Activated CD4-positive, alpha-beta memory T cell treated with anti-CD3 and anti-CD28 coated beads for 36 hours (primary cell): ENCODE measurements around the gene MORC4. TPM values are rescaled to one million over a fixed set of nuclear protein-coding genes. Genes with fewer than 3 reads are reported as not detected.
A peak's percentile ranks its signal among the peaks of the same experiment; 100 is the strongest.

ENCODE experiments used
- CTCF ChIA-PET: fragments of 350-600 bp; sonication (Branson Sonifier 250); formaldehyde crosslinking; loops from one replicate; lab custom pipeline; 2021; ENCODE audit warnings: antibody characterized with exemption, inconsistent platforms; lab: Charles Lee
- POLR2A ChIA-PET: fragments of 350-600 bp; sonication (Branson Sonifier 250); formaldehyde crosslinking; loops from one replicate; lab custom pipeline; 2021; ENCODE audit warnings: antibody characterized with exemption; lab: Charles Lee
- DNase-seq: peaks from one replicate; pipeline ENCODE4 v3.0.0-alpha.2; 2020
- H3K27ac Mint-ChIP-seq: one replicate; pipeline ENCODE4 v1.8.0; 2021; ENCODE audit warnings: mixed read lengths
- H3K27me3 Mint-ChIP-seq: one replicate; pipeline ENCODE4 v1.8.0; 2021; ENCODE audit warnings: mixed read lengths
- H3K36me3 Mint-ChIP-seq: one replicate; pipeline ENCODE4 v1.8.0; 2021; ENCODE audit warnings: mixed read lengths
- H3K4me1 Mint-ChIP-seq: one replicate; pipeline ENCODE4 v1.8.0; 2021; ENCODE audit warnings: low read depth, mixed read lengths
- H3K4me3 Mint-ChIP-seq: one replicate; pipeline ENCODE4 v1.8.0; 2021; ENCODE audit warnings: mild to moderate bottlenecking, mixed read lengths
- H3K9me3 Mint-ChIP-seq: one replicate; pipeline ENCODE4 v1.8.0; 2021; ENCODE audit warnings: mixed read lengths
- intact Hi-C: fragments of 100-400 bp; cut with micrococcal nuclease; formaldehyde crosslinking; loops from one replicate; pipeline ENCODE4 v1.15.1; 2023
- total RNA-seq, 2 experiments: library from RNA; stranded (reverse); gene quantifications; one replicate each; pipeline ENCODE4 v1.2.3, GENCODE V29; 2021

The MORC4 gene
- total RNA-seq, 2 experiments from 2014 or later = 11.1 to 12.1 TPM

- Mint-ChIP-seq H3K36me3 (no peaks in the 10 kb centered on the region), H3K9me3 (no peaks in the 10 kb centered on the region), H3K4me3 (no peak within 1 kb of the TSS), H3K4me1 (no peaks in the 10 kb centered on the region), H3K27ac (no peak within 1 kb of the TSS), H3K27me3 (no peaks in the 10 kb centered on the region)
- CTCF ChIA-PET = interaction anchor here (1.2 kb wide), 1 partner anchor 9 kb away, joined by 3 read pairs; no protein-coding TSS in a partner anchor
- intact Hi-C loops = no loop called here
- POLR2A ChIA-PET = no interaction called here
- no peak for DNase-seq
Measured at GRCh38 chrX:106903291-106903824, 96.7 kb downstream of the MORC4 start, which contains the start of gene RIPPLY1. Gene RIPPLY1 (minus strand): TSS chrX:106903341. CDS start chrX:106903287, 54 bp downstream.

- Mint-ChIP-seq H3K9me3 (no peaks in the 10 kb centered on the region), H3K27me3 (no peaks in the 10 kb centered on the region), H3K4me3 (no peak overlapping the region), H3K36me3 (no peaks in the 10 kb centered on the region), H3K27ac (no peak overlapping the region), H3K4me1 (no peaks in the 10 kb centered on the region)
- intact Hi-C loops = no loop called here
- POLR2A ChIA-PET = no interaction called here
- DNase-seq = no peak
- CTCF ChIA-PET = interaction anchor here (1.2 kb wide), 1 partner anchor 8 kb away, joined by 3 read pairs; no protein-coding TSS in a partner anchor
Measured at GRCh38 chrX:106902684-106903083, 97.3 kb downstream of the MORC4 start.

DNA sequence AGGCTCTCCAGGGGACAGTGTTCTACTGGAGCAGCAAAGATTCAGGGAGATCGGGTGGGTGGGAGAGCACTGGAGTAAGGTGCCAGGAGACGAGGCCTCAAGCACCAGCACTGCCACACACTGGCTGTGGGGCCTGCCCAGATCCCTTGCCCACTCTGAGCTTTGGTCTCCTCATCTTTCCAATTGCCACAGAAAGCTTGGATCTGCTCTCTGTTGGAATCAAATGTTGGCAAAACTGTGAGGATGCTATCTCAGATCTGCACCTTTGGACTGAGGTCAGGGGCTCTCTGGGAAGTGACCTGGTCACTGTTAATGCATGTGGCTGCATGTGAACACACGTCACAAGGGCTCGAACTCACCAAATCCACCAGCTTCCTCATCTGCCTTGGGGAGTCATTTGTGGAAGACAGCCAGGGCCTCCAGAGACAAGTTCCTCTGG, 98.2 kb downstream of the MORC4 start:
- Mint-ChIP-seq H3K27ac (no peak overlapping the region), H3K4me1 (no peaks in the 10 kb centered on the region), H3K27me3 (no peaks in the 10 kb centered on the region), H3K36me3 (no peaks in the 10 kb centered on the region), H3K9me3 (no peaks in the 10 kb centered on the region), H3K4me3 (no peak overlapping the region)
- no peak for DNase-seq
- intact Hi-C loops = no loop called here
- ChIA-PET CTCF (no interaction called here), POLR2A (no interaction called here)

DNA sequence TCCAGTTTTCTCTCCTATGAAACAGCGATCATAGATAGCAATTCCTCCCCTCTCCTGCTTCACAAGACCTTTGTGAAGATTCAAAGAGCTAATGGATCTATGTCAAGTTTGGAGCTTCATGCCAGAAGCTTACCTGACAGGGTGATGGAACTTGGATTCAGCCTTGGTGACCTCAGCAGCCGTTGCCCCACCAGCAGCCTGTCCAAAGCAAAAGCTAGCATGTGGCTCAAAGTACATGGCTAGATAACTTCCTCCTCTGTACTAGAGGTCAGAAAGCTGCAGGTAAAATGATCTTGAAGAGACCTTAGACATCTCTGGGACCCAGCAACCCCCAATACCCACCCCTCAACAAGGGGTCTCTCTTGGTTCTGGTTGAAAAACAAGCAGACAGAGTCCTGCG, 98.7 kb downstream of the MORC4 start:
- intact Hi-C loops = no loop called here
- no peaks in the 10 kb centered on the region for H3K4me1 Mint-ChIP-seq
- H3K36me3 Mint-ChIP-seq = no peaks in the 10 kb centered on the region
- ChIA-PET CTCF (no interaction called here), POLR2A (no interaction called here)
- no peaks in the 10 kb centered on the region for H3K9me3 Mint-ChIP-seq
- no peaks in the 10 kb centered on the region for H3K27me3 Mint-ChIP-seq
- DNase-seq = no peak
- H3K4me3 Mint-ChIP-seq = no peak overlapping the region
- H3K27ac Mint-ChIP-seq = no peak overlapping the region

DNA sequence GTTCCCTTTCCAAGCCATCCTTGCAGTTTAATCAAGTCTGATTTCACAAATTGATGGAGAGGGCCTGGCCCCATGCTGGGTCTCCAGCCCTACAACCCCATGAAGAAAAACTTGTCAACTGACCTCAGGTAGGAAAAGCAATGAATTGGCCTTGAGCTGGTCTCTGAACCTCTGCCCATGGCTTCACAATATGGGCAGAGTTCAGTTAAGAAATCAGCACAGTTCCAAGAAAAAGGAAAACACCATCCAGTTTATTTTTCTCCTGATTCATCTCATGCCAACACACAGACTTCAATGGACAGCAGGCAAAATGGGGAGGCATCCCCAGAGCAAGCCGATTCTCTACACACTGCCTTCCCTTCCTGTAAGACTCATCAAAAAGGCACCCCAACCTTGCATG, 100.2 kb downstream of the MORC4 start:
- H3K4me1 Mint-ChIP-seq = no peaks in the 10 kb centered on the region
- no peak for DNase-seq
- CTCF ChIA-PET = interaction anchor here (0.6 to 1.3 kb wide), 3 partner anchors 18 to 426 kb away, joined by 3 to 4 read pairs (median 4); no protein-coding TSS in a partner anchor
- H3K4me3 Mint-ChIP-seq = no peak overlapping the region
- H3K9me3 Mint-ChIP-seq = no peaks in the 10 kb centered on the region
- H3K27ac Mint-ChIP-seq = no peak overlapping the region
- intact Hi-C loops = loop anchor here (2.0 kb wide), 1 partner anchor 53 kb away; no protein-coding TSS in a partner anchor
- H3K27me3 Mint-ChIP-seq = no peaks in the 10 kb centered on the region
- POLR2A ChIA-PET = no interaction called here
- H3K36me3 Mint-ChIP-seq = no peaks in the 10 kb centered on the region

GRCh38 chrX:106899276-106899675, 100.7 kb downstream of the MORC4 start:
- Mint-ChIP-seq H3K36me3 (no peaks in the 10 kb centered on the region), H3K27ac (no peak overlapping the region), H3K27me3 (no peaks in the 10 kb centered on the region), H3K9me3 (no peaks in the 10 kb centered on the region), H3K4me1 (no peaks in the 10 kb centered on the region), H3K4me3 (no peak overlapping the region)
- POLR2A ChIA-PET = no interaction called here
- intact Hi-C loops = loop anchor here (2.0 kb wide), 1 partner anchor 54 kb away; no protein-coding TSS in a partner anchor
- DNase-seq = no peak
- CTCF ChIA-PET = interaction anchor here (0.6 to 1.9 kb wide), 8 partner anchors 16 to 530 kb away, joined by 3 to 12 read pairs (median 3); no protein-coding TSS in a partner anchor

GRCh38 chrX:106898462-106898861, 101.5 kb downstream of the MORC4 start:
- H3K4me3 Mint-ChIP-seq = no peak overlapping the region
- H3K4me1 Mint-ChIP-seq = no peaks in the 10 kb centered on the region
- no peaks in the 10 kb centered on the region for H3K27me3 Mint-ChIP-seq
- DNase-seq = peak; percentile 10
- no peaks in the 10 kb centered on the region for H3K9me3 Mint-ChIP-seq
- POLR2A ChIA-PET = no interaction called here
- no peak overlapping the region for H3K27ac Mint-ChIP-seq
- CTCF ChIA-PET = interaction anchor here (0.7 to 1.9 kb wide), 9 partner anchors 9 to 950 kb away, joined by 3 to 12 read pairs (median 3); no protein-coding TSS in a partner anchor
- H3K36me3 Mint-ChIP-seq = no peaks in the 10 kb centered on the region
- intact Hi-C loops = loop anchor here (2.0 kb wide), 1 partner anchor 54 kb away; no protein-coding TSS in a partner anchor

DNA sequence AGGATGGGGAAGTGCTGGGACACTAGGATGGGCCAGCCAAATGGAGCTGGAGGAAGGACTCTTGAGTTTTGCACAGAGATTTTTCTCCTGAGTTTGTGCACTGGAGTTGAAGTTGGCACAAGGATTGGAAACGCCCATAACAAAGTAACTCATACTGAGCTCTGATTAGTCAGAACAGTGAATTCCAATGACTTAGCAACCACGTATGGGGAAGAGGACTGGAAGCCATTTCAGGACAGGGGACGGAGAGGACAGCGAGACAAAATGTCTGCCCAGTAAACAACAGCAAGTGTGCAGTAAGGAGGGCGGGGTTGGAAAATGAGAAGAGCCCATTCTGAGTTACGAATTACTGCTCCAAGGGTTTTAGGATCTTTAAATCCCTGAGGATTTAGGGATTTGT, 102.8 kb downstream of the MORC4 start:
- H3K36me3 Mint-ChIP-seq = no peaks in the 10 kb centered on the region
- ChIA-PET CTCF (interaction anchor here (0.7 to 1.3 kb wide), 2 partner anchors 17 to 45 kb away, joined by 3 to 5 read pairs; no protein-coding TSS in a partner anchor), POLR2A (no interaction called here)
- intact Hi-C loops = no loop called here
- no peaks in the 10 kb centered on the region for H3K4me1 Mint-ChIP-seq
- H3K9me3 Mint-ChIP-seq = no peaks in the 10 kb centered on the region
- H3K27ac Mint-ChIP-seq = no peak overlapping the region
- H3K4me3 Mint-ChIP-seq = no peak overlapping the region
- DNase-seq = no peak
- H3K27me3 Mint-ChIP-seq = no peaks in the 10 kb centered on the region

- Mint-ChIP-seq H3K36me3 (no peaks in the 10 kb centered on the region), H3K27me3 (no peaks in the 10 kb centered on the region), H3K4me1 (no peaks in the 10 kb centered on the region), H3K4me3 (no peak overlapping the region), H3K9me3 (no peaks in the 10 kb centered on the region), H3K27ac (no peak overlapping the region)
- no peak for DNase-seq
- ChIA-PET CTCF (interaction anchor here (0.7 to 1.9 kb wide), 11 partner anchors 8 to 1001 kb away, joined by 3 to 14 read pairs (median 3); partner anchors contain the start of gene RIPPLY1), POLR2A (no interaction called here)
- intact Hi-C loops = loop anchor here (2.0 kb wide), 1 partner anchor 882 kb away; the partner anchor contains the start of gene NCBP2L
Measured at GRCh38 chrX:106894978-106895452, 105.0 kb downstream of the MORC4 start.

DNA sequence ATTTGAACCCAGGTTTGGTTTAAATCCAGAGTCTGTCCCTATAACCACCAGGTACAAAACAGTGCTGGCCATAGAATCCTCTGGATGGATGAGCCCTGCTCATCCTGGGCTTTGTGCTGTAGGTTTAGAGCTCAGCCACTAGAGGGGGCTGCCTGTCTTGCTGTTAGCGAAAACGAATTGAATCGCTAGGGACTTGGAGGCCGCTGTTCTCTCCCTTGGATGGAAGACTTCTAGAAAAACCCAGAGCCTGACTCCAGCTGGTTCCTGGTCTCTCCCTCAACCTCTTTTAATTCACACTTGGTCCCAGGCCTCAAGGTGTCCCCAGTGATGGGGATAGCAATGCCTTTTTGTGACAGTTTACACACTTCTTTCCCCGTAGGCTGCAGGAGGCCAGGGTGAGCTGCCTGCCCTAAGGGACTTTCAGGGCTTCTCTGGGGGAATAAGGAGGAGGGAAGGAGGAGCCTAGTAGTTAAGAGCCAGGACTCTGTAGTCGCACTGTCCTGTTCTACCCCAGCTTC, 105.6 kb downstream of the MORC4 start:
- H3K9me3 Mint-ChIP-seq = no peaks in the 10 kb centered on the region
- no peak overlapping the region for H3K4me3 Mint-ChIP-seq
- CTCF ChIA-PET = interaction anchor here (0.7 to 1.9 kb wide), 13 partner anchors 8 to 1001 kb away, joined by 3 to 14 read pairs (median 3); partner anchors contain the start of gene RIPPLY1
- no peaks in the 10 kb centered on the region for H3K36me3 Mint-ChIP-seq
- DNase-seq = peak; percentile 54
- H3K27me3 Mint-ChIP-seq = no peaks in the 10 kb centered on the region
- POLR2A ChIA-PET = no interaction called here
- H3K27ac Mint-ChIP-seq = no peak overlapping the region
- intact Hi-C loops = loop anchor here (2.0 kb wide), 1 partner anchor 882 kb away; the partner anchor contains the start of gene NCBP2L
- H3K4me1 Mint-ChIP-seq = no peaks in the 10 kb centered on the region

DNA sequence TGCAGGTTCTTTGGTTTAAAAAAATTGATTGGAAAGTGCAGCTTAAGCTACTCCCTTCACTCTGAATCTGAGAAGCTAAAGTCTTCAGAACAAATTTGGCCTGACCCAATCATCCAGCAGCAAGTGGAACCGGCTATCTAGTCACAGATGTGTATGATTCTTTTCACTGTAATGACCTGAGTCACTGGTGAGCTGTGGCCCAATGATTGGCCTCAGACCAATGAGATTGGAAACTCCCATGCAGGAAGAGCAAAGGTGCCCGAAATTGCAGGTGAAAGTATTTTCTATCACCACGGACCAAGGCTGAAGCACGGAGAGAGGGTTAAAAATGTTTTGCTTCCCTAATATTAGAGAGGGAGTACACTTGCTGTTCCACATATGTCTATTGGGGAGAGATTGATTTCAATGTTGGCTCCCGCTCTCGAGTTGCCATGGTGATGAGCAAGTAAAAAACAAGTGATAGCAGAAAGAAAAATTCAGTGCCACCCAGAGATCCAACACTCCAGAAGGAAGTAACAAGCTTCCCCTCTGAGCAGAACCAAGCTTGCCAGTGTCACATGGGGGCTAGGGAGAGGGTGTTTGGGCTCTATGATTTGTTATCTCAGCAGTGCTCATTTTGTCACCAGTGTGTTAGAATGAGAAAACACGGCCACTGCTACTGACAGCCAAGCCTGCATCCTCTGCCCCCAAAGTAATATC, 108.1 kb downstream of the MORC4 start:
- no peaks in the 10 kb centered on the region for H3K36me3 Mint-ChIP-seq
- H3K4me1 Mint-ChIP-seq = no peaks in the 10 kb centered on the region
- H3K27ac Mint-ChIP-seq = no peak overlapping the region
- H3K4me3 Mint-ChIP-seq = no peak overlapping the region
- no peak for DNase-seq
- ChIA-PET CTCF (no interaction called here), POLR2A (no interaction called here)
- intact Hi-C loops = no loop called here
- no peaks in the 10 kb centered on the region for H3K27me3 Mint-ChIP-seq
- H3K9me3 Mint-ChIP-seq = no peaks in the 10 kb centered on the region
